K562 (cell line): ENCODE measurements around the gene PCDH8. TPM values are rescaled to one million over a fixed set of nuclear protein-coding genes. Genes with fewer than 3 reads are reported as not detected.
A peak's percentile ranks its signal among the peaks of the same experiment; 100 is the strongest.

Experiments used
- ATAC-seq: fragments of 200-7000 bp; cut with Tn5 transposase; 3 replicates; pipeline ENCODE4 v1.9.1; 2020; ENCODE audit warnings: moderate library complexity
- BruUV-seq: library from RNA; stranded (reverse); fragments of 400-500 nt; replicated peaks from 2 replicates; lab custom pipeline; 2021; lab: Mats Ljungman, UMichigan
- CTCF ChIA-PET: fragments of 300-600 bp; formaldehyde crosslinking; extraction: SDS; loops from one replicate; lab custom pipeline; 2021; ENCODE audit warnings: low intra/inter-chr PET ratio; lab: Yijun Ruan, JAX
- POLR2A ChIA-PET: fragments of 300-600, 350-650 bp; sonication (Branson Sonifier 250); formaldehyde crosslinking; extraction: SDS; loops from one replicate; lab custom pipeline; 2021; ENCODE audit warnings: antibody characterized with exemption, inconsistent platforms; lab: Yijun Ruan, JAX
- DNase-seq, 4 experiments: peaks; one replicate each; pipeline versions ENCODE4 v3.0.0 to v3.0.0-alpha.2; 2011 to 2018; ENCODE audit warnings: low spot score in 3 of 4, mixed read lengths in 3 of 4; ENCODE audit errors: extremely low read depth in 1 of 4
- FAIRE-seq: peaks from 2 replicates; lab custom pipeline; 2011; peaks lifted over from hg19 to GRCh38; lab: Jason Lieb, UNC
- H2AFZ ChIP-seq: 2 replicates; pipeline ENCODE4 v1.6.0; 2011; ENCODE audit warnings: low read depth, low read length, control low read depth, inconsistent platforms
- H3K27ac ChIP-seq: fragments of 200-600 bp; 3 replicates; pipeline ENCODE4 v1.8.0; 2011; ENCODE audit warnings: low read depth, mild to moderate bottlenecking, control low read depth, inconsistent platforms, low read length, moderate library complexity, mixed read lengths; ENCODE audit errors: extremely low read depth
- H3K27me3 ChIP-seq, 2 experiments: fragments of 300-600 bp in 1 of 2; 2 replicates in 1 of 2; 3 replicates in 1 of 2; pipeline versions ENCODE4 v1.6.0 to v1.8.0; 2011; ENCODE audit warnings: inconsistent platforms in 2 of 2, low read length in 2 of 2, mild to moderate bottlenecking in 1 of 2, mixed read lengths in 1 of 2, moderate library complexity in 1 of 2; ENCODE audit not compliant: control insufficient read depth in 2 of 2, insufficient read depth in 2 of 2
- H3K36me3 ChIP-seq: fragments of 300-600 bp; 3 replicates; pipeline ENCODE4 v1.8.0; 2011; ENCODE audit warnings: mild to moderate bottlenecking, low read length, inconsistent platforms; ENCODE audit not compliant: control insufficient read depth, insufficient read depth
- H3K4me1 ChIP-seq, 2 experiments: fragments of 200-600 bp in 1 of 2; replicated peaks in 1 of 2; 2 replicates in 1 of 2; 3 replicates in 1 of 2; pipeline versions ENCODE4 v1.5.1 to v1.8.0; 2011; ENCODE audit warnings: inconsistent platforms in 2 of 2, low read length in 2 of 2, mild to moderate bottlenecking in 1 of 2, mixed read lengths in 1 of 2, moderate library complexity in 1 of 2; ENCODE audit not compliant: control insufficient read depth in 2 of 2, insufficient read depth in 2 of 2
- H3K4me2 ChIP-seq: 2 replicates; pipeline ENCODE4 v1.6.1; 2011; ENCODE audit warnings: low read length, control low read depth, inconsistent platforms, mixed read lengths; ENCODE audit not compliant: insufficient read depth
- H3K4me3 ChIP-seq: fragments of 200-600 bp; sonication (generic), shearing (Covaris generic); 2 replicates; pipeline ENCODE4 v1.5.1; 2016; ENCODE audit warnings: control low read depth, inconsistent platforms
- H3K79me2 ChIP-seq: fragments of 200-600 bp; 3 replicates; pipeline ENCODE4 v1.8.0; 2011; ENCODE audit warnings: low read length, inconsistent platforms; ENCODE audit not compliant: control insufficient read depth, insufficient read depth
- H3K9ac ChIP-seq, 2 experiments: 2 replicates each; pipeline versions ENCODE4 v1.6.0 to v1.6.1; 2011; ENCODE audit warnings: low read depth in 2 of 2, low read length in 2 of 2, control low read depth in 1 of 2, inconsistent platforms in 1 of 2, mild to moderate bottlenecking in 1 of 2, mixed read lengths in 1 of 2; ENCODE audit not compliant: insufficient read depth in 1 of 2
- H3K9me1 ChIP-seq: one replicate; pipeline ENCODE4 v1.6.0; 2011; ENCODE audit warnings: inconsistent platforms, mild to moderate bottlenecking, low read length, moderate library complexity; ENCODE audit not compliant: control insufficient read depth, insufficient read depth
- H3K9me3 ChIP-seq: replicated peaks from 2 replicates; pipeline ENCODE4 v1.5.1; 2011; ENCODE audit warnings: low read depth, low read length, inconsistent platforms; ENCODE audit not compliant: control insufficient read depth, insufficient read depth
- H4K20me1 ChIP-seq: replicated peaks from 2 replicates; pipeline ENCODE4 v1.6.1; 2011; ENCODE audit warnings: low read length, inconsistent platforms, mixed read lengths; ENCODE audit not compliant: control insufficient read depth, insufficient read depth
- KHSRP ChIP-seq: fragments of 450-650 bp; IDR thresholded peaks from 2 replicates; pipeline ENCODE4 v1.6.1; 2017
- MLX ChIP-seq, 2 experiments: fragments of 450-650 bp in 1 of 2; sonication (generic) in 1 of 2; formaldehyde crosslinking; conservative IDR thresholded peaks; 2 replicates each; pipeline versions ENCODE4 v1.4.0 to v1.8.1; 2020 to 2022; ENCODE audit warnings: mild to moderate bottlenecking in 1 of 2, missing genetic modification reagents in 1 of 2
- PHB ChIP-seq: fragments of 250-450 bp; sonication (Bioruptor Pico); IDR thresholded peaks from 2 replicates; pipeline ENCODE4 v1.5.0; 2021
- RFX1 ChIP-seq: fragments of 450-650 bp; IDR thresholded peaks from 2 replicates; pipeline ENCODE4 v1.6.1; 2016; ENCODE audit warnings: mild to moderate bottlenecking, moderate library complexity
- ZNF589 ChIP-seq: fragments of 200-800 bp; sonication (Bioruptor generic); IDR thresholded peaks from 2 replicates; pipeline ENCODE4 v1.6.1; 2016; ENCODE audit warnings: low read depth, missing genetic modification characterization, missing compliant biosample characterization
- WGBS: fragments of 100-300 bp; shearing (Covaris generic); methylation state at CpG from one replicate; pipeline ENCODE4 v1.1.6; 2016; ENCODE audit warnings: low coverage, mixed read lengths; ENCODE audit not compliant: insufficient coverage; ENCODE audit errors: missing lambda C conversion rate; 5-methylcytosine and 5-hydroxymethylcytosine counted together
- in situ Hi-C: fragments of 300-500 bp; cut with MboI; formaldehyde crosslinking; loops from 4 replicates; pipeline ENCODE4 v1.15.0; 2018; ENCODE audit warnings: inconsistent platforms, mixed read lengths
- intact Hi-C: fragments of 100-400 bp; cut with micrococcal nuclease; formaldehyde crosslinking; loops from 2 replicates; pipeline ENCODE4 v1.14.2; 2022
- polyA plus RNA-seq, 8 experiments: library from polyadenylated mRNA; depleted of rRNA in 4 of 8; stranded (reverse) in 5 of 8; unstranded in 3 of 8; fragments of >200 nt; fragmentation: Nextera tagmentation in 2 of 8; fragmentation: Illumina TruSeq in 1 of 8; extraction: Ambion mirVana in 2 of 8; extraction: Trizol in 1 of 8; gene quantifications; 2 replicates each; pipeline versions ENCODE4 v1.2.1 to v1.2.3, GENCODE V29; 2011 to 2014; ENCODE audit warnings: inconsistent platforms in 1 of 8, missing spikeins in 1 of 8
- total RNA-seq, 7 experiments: library from RNA; depleted of rRNA in 6 of 7; stranded (reverse); fragments of >200 nt in 6 of 7; fragmentation: Illumina TruSeq in 2 of 7; extraction: Trizol in 2 of 7; gene quantifications; 2 replicates each; pipeline versions ENCODE4 v1.2.1 to v1.2.3, GENCODE V29; 2011 to 2021; ENCODE audit warnings: low replicate concordance in 1 of 7
- TF ChIP-seq, protein P1 (sequence below): sonication (generic); formaldehyde crosslinking; IDR thresholded peaks from 2 replicates; pipeline ENCODE4 v1.8.0; 2022; ENCODE audit warnings: mild to moderate bottlenecking, missing genetic modification reagents, borderline replicate concordance

Gene PCDH8
- total and polyA plus RNA-seq, 9 of the 15 experiments (the other 6 are each of a cell fraction or from before 2014, with no cell fraction given): not detected

- Histone ChIP-seq H3K9me3 (no peaks in the 10 kb centered on the region), H3K27ac (no peak overlapping the region), H3K9ac (no peak overlapping the region), H3K4me1 (no peaks in the 10 kb centered on the region), H3K4me3 (no peak overlapping the region), H2AFZ (no peak overlapping the region), H3K36me3 (no peaks in the 10 kb centered on the region), H4K20me1 (no peaks in the 10 kb centered on the region), H3K79me2 (no peaks in the 10 kb centered on the region), H3K4me2 (no peak overlapping the region), H3K27me3 (no peaks in the 10 kb centered on the region; a peak in 1 of 5 replicates), H3K9me1 (no peaks in the 10 kb centered on the region)
- no peak for ATAC-seq
- POLR2A ChIA-PET: no interaction called here
- TF ChIP-seq KHSRP (no peak), RFX1 (peak; percentile 28; the same call in 1 of the 2 replicates), MLX (CRISPR knock-in tag; conservative IDR thresholded peaks at IDR 0.05) (no peak), PHB (CRISPR knock-in tag) (no peak), ZNF589 (no peak)
- TF ChIP-seq, protein P1, sequence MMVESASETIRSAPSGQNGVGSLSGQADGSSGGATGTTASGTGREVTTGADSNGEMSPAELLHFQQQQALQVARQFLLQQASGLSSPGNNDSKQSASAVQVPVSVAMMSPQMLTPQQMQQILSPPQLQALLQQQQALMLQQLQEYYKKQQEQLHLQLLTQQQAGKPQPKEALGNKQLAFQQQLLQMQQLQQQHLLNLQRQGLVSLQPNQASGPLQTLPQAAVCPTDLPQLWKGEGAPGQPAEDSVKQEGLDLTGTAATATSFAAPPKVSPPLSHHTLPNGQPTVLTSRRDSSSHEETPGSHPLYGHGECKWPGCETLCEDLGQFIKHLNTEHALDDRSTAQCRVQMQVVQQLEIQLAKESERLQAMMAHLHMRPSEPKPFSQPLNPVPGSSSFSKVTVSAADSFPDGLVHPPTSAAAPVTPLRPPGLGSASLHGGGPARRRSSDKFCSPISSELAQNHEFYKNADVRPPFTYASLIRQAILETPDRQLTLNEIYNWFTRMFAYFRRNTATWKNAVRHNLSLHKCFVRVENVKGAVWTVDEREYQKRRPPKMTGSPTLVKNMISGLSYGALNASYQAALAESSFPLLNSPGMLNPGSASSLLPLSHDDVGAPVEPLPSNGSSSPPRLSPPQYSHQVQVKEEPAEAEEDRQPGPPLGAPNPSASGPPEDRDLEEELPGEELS: no peak
- WGBS: 0% methylated on average over 2 of the region's 2 CpGs
- intact Hi-C loops (no loop called here), in situ Hi-C loops (no loop called here)
- no peak for FAIRE-seq
- CTCF ChIA-PET: no interaction called here
- no TSS peak for BruUV-seq
- no peak for DNase-seq
Measured at GRCh38 chr13:52797176-52797575, 51.3 kb downstream of the PCDH8 start.
